DMS79 (cell line): ENCODE data around the gene TRIL.

ENCODE experiments used
- DNase-seq: peaks from one replicate; lab custom pipeline; 2025; lab: John Stamatoyannopoulos, UW

TRIL gene, protein sequence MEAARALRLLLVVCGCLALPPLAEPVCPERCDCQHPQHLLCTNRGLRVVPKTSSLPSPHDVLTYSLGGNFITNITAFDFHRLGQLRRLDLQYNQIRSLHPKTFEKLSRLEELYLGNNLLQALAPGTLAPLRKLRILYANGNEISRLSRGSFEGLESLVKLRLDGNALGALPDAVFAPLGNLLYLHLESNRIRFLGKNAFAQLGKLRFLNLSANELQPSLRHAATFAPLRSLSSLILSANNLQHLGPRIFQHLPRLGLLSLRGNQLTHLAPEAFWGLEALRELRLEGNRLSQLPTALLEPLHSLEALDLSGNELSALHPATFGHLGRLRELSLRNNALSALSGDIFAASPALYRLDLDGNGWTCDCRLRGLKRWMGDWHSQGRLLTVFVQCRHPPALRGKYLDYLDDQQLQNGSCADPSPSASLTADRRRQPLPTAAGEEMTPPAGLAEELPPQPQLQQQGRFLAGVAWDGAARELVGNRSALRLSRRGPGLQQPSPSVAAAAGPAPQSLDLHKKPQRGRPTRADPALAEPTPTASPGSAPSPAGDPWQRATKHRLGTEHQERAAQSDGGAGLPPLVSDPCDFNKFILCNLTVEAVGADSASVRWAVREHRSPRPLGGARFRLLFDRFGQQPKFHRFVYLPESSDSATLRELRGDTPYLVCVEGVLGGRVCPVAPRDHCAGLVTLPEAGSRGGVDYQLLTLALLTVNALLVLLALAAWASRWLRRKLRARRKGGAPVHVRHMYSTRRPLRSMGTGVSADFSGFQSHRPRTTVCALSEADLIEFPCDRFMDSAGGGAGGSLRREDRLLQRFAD

DNA sequence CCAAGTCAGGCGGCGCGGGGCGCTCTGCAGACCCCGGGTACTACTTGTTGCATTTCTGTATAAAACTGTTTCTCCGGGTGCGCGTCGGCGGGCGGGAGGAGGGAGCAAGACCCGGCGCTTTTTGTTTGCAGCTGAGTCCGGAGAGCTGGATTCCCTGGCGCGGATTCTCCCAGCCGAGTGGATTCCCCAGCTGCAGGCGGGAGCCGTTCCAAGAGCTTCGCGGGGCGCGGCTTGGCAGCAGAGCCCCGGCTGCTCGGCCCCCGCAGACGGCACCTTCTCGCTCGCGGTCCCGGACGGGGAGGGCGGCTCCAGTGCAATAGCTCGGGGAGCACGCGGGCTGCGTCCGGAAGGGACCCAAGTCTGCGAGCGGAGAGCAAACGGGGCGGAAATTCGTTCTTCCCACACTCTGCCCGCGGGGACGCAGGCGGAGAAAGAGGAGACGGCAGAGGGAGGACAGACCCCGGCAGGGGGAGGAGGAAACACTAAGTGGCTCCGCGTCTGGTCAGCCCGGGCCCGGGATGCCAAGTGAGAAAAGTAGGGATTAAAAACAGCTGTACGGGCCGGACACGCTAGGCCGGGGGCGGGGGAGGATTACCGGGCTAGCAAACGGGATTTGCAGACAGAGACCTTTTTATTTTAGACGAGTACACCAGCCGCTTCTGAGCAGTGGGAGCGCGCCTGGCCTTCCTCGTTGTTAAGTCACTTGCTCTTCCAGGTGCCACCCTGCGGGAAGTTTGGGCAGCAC, at the start of gene TRIL:
Gene TRIL, minus strand, starts transcription at position 96 of the 745 bp plus-strand sequence. CDS start 284 bp downstream, outside the sequence.
- DNase-seq, result peak; percentile 32

DNA sequence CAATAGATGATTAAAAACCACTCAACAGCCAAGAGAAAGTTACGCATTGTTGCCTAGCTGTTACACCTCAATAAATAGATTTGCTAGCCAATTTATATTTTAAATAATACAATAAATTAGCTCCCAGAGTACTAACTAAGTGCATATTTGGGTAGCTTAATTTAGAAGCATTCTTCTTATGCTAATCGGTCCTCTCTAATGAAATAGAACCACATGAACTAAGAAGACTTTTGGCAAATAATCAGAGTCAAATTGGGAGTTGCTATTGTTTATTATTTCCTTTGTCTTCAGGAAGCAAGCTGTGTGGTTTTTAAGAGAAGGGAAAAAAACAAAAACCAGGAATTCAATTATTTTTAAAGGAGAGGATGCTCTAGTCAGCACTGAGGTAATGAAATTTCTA, 49.0 kb upstream of the TRIL start:
- no peak for DNase-seq

DNA sequence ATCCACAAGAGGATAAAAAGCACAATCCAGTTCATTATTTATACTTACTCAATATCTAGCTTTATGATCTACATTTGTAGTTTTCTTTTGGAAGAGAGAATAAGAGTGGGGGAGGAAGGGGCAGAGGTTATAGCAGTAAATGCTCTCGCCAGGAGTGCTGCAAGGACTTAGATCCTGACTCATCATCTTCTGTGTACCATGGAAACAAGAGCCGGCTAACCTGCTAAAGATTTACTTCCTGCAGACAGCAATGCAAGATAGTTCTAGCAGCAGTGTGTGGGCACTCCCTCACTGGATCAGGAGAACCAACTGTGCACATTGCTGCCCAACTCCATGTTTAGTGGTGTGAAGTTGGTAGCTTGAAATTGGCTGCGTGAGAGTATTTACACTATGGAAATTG, 47.7 kb upstream of the TRIL start:
- DNase-seq, result no peak

DNA sequence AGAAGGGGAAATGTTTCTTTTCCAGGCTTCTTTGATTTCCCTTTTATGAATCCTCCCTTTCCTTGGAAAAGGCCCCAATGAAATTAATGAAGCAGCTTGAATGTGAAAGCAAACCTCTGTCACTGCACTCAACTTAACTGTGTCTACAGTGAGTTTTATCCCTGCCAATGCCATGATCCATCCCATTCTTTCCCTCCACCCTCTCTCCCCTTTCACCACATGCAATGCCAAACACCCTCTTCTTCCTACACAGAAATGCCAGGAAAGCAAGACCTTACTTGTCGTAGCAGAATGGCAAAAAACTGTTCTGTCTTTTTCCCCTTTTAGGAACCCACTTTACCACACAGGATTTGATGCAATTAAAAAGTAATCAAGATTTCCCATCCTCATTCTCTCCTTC, 47.3 kb upstream of the TRIL start:
- DNase-seq, result no peak

DNA sequence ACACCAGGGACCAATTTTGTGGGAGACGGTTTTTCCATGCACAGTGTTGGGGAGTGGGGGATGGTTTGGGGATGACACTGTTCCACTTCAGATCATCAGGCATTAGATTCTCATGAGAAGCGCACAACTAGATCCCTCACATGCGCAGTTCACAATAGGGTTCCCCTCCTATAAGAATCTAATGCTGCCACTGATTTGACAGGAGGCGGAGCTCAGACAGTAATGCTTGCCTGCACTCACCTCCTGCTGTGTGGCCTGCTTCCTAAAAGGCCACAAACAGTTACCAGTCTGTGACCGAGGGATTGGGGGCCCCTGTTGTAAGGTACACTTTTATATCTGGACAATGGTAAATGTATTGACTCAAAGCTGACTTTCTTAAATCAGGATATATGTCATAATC, 45.6 kb upstream of the TRIL start:
- no peak for DNase-seq

DNA sequence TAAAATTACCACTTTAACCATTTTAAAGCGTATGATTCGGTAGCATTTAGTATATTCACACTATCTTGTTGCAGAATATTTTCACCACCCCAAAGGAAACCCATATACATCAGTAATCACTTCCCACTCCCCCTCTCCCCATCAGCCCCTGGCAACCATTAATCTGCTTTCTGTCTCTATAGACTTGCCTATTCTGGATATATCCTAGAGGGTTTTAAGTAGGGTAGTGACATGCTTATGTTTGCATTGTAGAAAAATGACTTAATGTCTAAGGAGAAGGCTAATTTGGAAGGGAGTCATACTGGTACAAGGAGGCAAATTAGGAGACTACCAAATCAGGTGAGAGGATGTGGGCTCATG, 42.6 kb upstream of the TRIL start:
- DNase-seq, result no peak

DNA sequence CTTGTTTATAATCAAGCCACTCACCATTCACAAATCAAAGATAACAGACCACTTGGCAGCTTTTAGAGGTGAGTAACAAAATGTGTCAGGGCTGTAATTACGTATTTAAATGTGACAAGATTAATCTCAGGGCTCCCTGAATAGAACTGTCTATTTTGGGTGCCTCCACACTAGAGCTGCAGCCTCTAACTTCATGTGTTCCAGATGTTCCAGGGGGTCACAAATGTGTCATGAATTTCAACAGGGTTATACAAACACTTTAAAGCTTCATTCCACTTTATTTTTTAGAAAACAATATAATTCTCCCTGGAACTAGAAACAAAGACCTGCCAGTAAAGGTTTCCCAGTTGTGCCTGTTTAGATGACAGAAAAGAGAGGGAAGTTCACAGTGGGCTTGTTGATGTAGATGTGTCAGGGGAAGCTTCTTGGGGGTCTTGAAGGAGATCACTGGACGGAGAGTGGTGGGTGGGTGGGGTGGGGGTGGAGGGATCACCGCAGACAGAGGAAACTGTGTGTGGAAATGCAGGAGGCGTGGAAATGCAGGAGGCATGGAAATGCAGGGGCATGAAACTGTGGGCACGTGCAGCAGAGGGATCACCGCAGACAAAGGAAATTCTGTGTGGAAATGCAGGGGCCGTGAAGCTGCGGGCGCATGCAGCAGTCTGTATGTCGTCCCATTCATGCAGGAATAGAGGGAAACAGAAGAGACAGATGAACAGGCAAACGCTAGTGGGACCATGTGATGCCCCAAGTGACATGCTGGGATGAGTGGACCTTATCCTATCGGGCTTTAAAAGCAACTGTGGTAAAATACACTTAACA, 42.0 kb upstream of the TRIL start:
- no peak for DNase-seq

DNA sequence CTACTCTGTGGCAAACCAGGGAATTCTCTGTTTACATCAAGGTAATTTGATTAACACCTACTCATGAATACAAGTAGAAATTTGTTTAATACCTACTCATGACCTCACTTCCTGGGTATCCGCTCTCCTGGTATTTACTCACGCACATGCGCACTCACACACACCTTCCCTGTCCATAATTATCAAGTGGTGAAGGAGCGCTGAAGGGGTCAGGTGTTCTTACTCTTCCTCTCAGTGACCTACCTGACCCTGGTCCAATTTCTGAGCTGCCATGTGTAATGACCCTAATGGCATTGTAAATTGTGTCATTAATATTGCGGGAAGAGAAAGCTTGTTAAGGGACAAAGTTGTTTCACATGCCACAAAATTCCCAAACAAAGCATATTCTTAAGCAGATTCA, 41.3 kb upstream of the TRIL start:
- DNase-seq, result no peak

DNA sequence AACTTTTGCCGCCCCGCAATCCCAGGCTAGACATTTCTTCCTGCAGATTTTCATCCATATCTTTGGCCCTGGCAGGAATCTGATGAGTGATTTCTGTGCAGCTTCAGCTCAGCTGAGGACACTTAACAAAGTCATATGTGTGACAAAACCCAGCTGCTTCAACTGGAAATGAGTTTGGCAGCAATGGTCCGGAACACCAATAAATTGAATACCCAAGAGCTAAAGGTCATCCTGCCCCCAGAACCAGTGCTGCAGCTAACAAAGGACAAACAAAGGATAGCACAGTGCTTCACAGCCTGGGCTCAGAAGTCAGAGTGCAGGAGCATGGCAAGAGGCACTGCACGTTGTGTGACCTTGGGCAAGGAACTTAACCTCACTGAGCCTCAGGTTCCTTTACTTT, 40.0 kb upstream of the TRIL start:
- peak; percentile 36 for DNase-seq

DNA sequence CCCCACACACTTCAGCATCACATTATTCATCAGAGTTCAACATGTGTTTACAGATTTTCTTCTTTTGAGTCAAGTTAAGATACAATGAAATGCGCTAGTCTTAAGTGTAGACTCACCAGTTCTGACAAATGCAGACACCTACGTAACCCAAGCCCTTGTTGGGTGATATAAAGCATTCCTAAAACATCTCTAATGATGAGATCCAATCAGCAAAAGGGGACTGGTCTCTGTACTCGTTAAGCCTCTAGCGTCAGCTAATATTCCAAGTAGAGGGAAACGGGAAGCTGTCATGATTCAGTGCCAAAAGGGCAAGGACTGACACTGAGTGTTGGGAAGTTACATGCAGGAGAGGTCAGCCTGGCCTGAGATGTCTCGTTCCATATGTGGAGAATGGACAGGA, 38.7 kb upstream of the TRIL start:
- DNase-seq, result no peak

DNA sequence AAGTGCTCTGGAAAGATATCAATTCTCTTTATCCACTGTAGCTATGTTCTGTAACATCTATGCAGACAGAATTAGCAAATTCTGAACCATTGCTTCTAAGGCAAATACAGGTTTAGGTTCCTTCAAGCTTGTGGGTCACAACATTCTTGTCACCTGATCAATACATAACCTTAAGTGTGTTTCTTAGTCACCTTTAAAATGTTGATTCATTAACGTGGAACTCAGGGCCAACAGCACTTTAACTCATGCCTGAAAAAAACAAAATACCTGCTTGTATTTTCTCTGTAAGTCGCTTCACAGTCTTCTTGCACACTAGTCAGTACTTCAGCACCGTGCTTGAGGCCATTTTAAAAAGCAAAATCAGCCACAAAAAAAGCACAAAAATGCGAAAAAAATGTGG, 35.2 kb upstream of the TRIL start:
- no peak for DNase-seq

DNA sequence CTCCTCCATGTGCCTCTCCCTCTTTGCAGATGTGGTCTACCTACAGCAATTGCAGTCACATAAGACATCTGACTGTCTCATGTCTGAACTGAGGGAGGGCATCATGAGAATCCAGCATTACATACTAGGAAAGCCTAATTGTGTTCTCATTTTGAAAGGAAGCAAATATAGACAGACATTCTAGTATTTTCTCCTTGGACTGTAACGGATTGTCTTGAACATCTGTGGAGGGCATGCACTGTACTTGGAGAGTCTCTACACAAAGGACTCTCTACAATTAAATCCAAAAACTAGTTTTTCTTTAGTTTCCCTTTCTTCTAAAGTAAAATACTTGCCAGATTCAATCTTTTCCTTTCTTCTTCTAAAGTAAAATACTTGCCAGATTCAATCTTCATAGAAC, 34.7 kb upstream of the TRIL start:
- no peak for DNase-seq

DNA sequence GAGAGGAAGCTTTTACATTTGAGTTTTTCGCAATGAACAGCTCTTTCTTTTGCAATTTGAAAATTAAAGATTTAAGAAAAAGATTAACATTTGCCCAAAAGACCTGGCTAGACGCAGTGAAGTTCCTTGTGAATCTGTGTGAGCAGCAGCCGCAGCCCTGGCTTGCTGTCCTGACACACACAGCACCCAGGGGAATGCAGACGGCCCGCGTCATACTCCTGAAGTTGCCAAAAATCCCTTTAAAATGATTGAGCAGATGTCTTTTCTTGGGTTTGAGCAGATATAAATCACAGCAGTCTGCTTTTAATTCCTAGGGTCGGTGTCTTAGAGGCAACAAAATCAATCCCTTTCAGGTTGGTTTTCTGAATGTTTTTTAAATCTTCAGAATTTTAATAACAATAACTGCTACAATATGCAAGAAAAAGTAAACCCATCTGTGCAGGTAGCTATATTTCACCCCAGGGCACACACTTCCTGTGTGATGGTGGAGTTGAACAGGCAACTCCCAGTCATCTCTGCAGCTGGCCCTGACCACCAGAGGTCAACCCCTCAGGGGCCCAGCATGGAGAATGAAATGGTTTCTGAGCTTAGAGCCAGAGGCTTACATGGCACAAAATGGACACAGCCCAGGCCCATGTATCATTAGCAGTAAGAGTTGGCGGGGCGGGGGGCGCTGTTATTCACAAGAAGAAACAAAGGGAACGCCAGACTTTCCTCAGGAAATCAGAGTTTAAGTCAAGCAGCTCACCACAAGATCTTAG, 32.2 kb upstream of the TRIL start:
- DNase-seq, result no peak

DNA sequence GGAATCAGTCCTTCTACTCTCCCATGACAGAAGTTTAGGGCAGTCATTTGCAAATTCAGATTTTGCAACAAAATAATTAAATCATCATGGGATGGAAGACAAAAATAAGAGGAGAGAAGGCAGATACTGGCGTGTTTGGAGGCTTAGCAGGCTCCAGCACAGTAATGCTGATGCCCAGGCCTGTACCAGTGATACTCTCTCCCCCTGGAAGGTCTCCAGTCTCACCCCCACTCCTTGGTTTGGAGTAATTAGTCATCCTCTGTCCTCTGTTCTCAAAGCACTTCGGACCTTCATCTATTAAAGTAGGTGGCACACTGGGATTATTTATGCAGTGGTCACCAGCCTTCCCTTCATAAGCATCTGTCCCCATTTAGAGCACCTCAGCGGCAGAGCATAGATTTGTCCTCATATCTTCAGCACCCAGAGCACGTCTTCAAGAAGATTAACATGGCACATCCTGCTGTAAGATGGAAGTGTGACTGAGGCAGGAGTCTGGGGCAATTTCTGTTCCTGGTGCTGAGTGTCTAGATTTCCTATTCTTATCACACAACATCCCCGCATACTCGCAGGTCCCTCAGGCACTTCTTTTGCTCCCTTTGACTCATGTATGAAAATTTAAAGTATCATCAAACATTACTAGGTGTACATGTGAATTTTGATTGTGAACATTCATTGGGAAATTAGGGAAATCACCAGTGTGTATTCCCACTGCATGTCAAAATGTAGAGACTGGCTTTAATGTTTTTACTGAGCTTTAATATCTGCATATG, 31.3 kb upstream of the TRIL start:
- DNase-seq, result no peak

DNA sequence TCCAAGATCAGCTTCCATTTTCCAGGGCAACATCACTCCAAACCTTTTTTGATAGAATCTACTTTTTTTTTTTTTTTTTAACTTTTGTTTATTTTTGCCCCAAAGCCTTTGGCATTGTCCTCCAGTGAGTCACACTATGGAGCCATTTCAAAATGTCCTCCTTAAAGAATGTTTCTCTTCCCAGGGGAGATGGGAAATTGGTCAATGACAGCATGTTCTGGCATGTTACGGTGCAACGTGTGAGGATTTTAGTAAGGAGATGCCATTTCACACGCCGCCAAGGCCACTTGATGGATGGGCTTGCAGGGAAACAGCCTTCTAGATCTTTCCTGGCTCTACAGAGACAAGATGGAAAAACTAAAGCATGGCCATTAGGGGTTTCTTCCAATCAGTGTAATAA, 30.7 kb upstream of the TRIL start:
- no peak for DNase-seq

DNA sequence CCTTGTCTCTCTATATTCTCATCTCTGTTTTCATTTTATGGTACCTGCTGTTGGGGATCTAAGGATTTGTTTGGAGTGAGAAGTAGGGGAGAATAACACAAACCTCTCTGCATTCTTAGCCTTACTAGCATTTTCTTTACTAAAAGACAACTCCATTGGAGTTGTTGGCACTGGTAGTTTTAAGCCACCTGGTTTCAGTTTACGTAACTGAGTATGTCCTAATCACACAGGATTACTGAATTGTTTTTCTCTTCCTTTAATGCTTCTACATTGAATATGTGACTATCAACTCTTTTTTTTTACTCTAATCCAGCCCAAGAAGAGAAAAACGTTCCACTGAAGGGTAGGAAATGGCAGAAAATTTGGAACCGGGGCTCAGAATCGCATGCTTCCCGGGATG, 30.0 kb upstream of the TRIL start:
- no peak for DNase-seq

DNA sequence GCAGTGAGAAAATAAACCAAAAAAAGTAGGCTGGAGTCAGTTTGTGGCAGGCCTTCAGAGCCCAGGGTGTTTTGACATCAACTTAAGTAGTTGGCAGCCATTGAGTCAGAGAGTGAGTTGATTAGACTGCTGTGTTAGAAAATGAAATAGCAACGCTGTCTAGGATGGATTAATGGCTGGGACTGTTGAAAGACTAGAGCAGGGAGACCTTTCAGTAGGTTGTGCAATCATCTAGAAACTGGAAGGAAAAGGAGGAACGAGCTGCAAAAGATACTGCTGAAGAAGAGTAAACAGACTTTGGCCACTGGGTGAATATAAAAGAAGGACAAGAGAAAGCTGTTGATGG, 28.6 kb upstream of the TRIL start:
- DNase-seq, result no peak

DNA sequence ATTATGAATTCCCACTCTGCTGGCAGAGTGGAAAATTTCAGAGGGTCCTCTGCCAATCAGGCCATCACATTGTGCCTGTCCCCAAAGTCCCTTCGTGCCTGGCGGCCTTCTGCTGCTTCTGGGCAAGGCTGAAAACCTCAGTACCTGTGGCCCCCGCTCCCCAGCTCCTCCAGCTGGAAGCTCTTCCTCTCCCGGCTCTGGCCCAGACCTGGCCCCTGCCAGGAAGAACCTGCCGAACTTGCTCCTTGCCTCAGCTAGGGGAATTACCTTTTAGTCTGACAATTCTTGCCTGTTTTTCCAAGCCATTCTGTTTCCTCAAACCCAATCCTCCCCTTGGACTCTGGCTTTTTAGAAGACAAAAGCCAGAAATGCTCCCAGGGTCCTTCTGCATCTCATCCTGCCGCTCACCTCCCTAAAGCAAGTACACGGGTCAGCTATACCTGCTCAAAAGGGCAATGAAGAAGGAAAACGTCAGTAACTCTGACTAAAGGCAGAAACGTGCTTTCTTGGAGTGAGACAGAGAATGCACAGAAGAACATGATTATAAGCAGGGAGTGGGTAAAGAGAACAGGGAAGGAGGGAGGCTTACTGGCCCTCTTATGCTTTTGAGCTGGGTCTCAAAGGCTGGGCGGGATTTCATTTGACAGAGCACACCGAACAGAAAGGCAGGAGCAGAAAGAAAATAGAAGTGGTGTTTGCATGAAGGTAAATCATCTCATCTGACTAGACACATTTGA, 28.1 kb upstream of the TRIL start:
- no peak for DNase-seq

DNA sequence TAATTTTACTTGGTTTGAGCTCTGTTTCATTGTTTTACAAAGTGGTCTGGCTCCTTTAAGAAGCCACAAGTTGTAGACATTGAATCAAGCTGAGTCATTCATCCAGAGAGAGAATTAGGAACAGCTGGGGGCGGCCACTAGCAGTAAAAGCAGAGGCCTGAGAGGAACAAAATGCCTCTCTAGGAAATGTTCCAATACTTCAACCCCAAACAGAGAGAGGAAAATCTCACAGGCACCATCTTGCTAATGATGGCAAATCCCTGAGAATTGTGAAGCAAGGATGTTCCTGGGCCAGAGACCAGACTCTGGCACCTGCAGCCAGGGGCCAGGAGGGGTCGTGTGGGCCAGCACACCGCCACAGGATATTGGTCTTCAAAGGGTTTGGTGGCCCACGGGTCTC, 26.5 kb upstream of the TRIL start:
- peak; percentile 56 for DNase-seq

DNA sequence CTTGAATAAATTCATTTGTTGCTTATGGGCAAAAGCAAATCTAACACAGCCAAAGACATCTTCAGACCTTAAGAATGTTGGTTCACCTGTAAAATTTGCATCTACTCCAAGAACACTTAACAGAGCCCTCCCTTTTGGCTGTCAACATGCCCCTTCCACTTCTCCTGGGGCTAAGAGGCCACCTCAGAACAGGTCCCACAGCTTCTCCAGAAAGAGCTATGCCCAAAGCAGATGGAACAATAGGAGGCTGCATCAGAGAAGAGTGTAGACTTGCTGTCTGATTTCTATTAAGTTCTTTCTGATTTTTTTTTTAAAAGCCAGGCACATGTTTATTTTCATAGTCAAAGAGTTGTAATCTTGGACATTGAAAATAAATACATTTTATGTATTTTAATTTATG, 26.1 kb upstream of the TRIL start:
- peak; percentile 78 for DNase-seq
